Neutrophil (primary cell): ENCODE data around the gene ORMDL2.

Experiments
- H3K27ac ChIP-seq: fragments of 200-600 bp; sonication (generic); 2 replicates; pipeline ENCODE4 v1.5.1; 2016; ENCODE audit warnings: mild to moderate bottlenecking, moderate library complexity
- H3K27me3 ChIP-seq: fragments of 200-600 bp; sonication (generic); 2 replicates; pipeline ENCODE4 v1.6.0; 2016; ENCODE audit warnings: mild to moderate bottlenecking
- H3K36me3 ChIP-seq: fragments of 200-600 bp; sonication (generic); 2 replicates; pipeline ENCODE4 v1.5.1; 2017
- H3K4me1 ChIP-seq, 2 experiments: fragments of 200-600 bp in 1 of 2; sonication (generic) in 1 of 2; 1 replicate in 1 of 2; 2 replicates in 1 of 2; pipeline versions ENCODE4 v1.5.1 to v1.6.1; 2013 to 2016; ENCODE audit warnings: low read depth in 1 of 2, low read length in 1 of 2, mild to moderate bottlenecking in 1 of 2, moderate library complexity in 1 of 2; ENCODE audit not compliant: control insufficient read depth in 1 of 2, insufficient read depth in 1 of 2
- H3K4me3 ChIP-seq, 2 experiments: fragments of 200-600 bp in 1 of 2; sonication (generic) in 1 of 2; 1 replicate in 1 of 2; 2 replicates in 1 of 2; pipeline ENCODE4 v1.5.1; 2013 to 2016; ENCODE audit warnings: low read depth in 1 of 2, low read length in 1 of 2, mild to moderate bottlenecking in 1 of 2, moderate library complexity in 1 of 2
- H3K9me3 ChIP-seq: fragments of 200-600 bp; sonication (generic); 2 replicates; pipeline ENCODE4 v1.5.1; 2016
- TF ChIP-seq, protein P1 (sequence below): fragments of 200-600 bp; sonication (generic); IDR thresholded peaks from 2 replicates; pipeline ENCODE4 v1.5.1; 2016; ENCODE audit warnings: antibody characterized with exemption

The ORMDL2 gene

DNA sequence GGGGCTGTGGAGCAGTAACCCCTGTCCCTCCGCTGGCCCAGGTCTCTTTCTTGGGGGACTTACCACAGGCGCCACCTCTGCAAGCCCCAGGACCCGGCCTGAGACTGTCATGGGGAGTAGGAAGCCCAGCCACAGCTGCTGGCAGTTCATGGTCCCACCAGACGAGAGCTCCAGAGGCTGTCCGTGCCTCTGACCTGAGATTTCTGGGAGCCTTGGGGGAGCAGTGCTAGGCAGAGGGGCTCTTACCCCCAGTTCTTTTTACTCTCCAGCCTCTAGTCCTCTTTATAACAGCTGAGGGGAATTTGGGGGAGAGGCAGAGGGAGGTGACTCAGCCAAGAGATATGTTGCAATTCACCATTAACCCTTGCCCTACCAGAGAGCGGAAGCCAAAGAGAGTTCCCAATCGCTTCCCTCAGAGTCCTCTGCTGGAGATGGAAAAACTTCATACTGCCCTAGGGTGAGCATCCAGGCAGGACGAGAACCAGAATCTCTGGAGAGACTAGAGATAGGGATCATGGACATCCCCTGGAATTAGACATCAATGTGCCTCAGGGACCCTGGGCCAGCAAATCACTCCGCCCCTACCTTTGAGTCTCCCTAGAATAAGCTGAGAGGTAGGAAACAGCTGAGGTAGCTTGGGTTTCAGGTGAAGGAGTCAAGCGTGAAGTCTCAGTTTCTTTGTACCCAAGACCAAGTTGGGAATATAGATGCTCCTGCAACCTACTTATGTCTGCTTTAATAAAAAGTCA, 25.0 kb downstream of the ORMDL2 start, which contains the start of gene MMP19:
Gene MMP19 (minus strand): TSS at position 256 of the 749 bp plus-strand sequence. CDS start 106 bp downstream, at position 150.
- Histone ChIP-seq H3K9me3 (no peaks in the 10 kb centered on the region), H3K27ac (no peak within 1 kb of the TSS), H3K27me3 (no peaks in the 10 kb centered on the region), H3K36me3 (no peaks in the 10 kb centered on the region), H3K4me3 (no peak within 1 kb of the TSS), H3K4me1 (no peaks in the 10 kb centered on the region)
- TF ChIP-seq, protein P1, sequence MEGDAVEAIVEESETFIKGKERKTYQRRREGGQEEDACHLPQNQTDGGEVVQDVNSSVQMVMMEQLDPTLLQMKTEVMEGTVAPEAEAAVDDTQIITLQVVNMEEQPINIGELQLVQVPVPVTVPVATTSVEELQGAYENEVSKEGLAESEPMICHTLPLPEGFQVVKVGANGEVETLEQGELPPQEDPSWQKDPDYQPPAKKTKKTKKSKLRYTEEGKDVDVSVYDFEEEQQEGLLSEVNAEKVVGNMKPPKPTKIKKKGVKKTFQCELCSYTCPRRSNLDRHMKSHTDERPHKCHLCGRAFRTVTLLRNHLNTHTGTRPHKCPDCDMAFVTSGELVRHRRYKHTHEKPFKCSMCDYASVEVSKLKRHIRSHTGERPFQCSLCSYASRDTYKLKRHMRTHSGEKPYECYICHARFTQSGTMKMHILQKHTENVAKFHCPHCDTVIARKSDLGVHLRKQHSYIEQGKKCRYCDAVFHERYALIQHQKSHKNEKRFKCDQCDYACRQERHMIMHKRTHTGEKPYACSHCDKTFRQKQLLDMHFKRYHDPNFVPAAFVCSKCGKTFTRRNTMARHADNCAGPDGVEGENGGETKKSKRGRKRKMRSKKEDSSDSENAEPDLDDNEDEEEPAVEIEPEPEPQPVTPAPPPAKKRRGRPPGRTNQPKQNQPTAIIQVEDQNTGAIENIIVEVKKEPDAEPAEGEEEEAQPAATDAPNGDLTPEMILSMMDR, result no peak

DNA sequence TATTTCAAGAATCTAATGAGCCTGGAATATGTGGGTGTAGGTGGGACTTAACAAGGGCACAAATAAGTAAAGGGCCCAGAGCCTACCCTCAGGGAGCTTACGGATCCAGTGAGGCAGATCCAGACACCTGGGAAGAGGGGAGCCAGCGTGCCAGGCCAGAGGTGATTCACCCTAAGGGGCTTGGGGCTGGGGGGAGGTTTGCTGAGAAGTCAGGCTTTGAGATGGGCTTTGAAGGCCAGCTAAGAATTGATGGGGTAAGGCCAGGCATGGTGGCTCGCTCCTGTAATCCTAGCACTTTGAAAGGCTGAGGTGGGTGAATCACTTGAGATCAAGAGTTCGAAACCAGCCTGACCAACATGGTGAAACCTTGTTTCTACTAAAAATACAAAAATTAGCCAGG, 25.6 kb downstream of the ORMDL2 start:
- no peak overlapping the region for H3K27ac ChIP-seq
- no peak overlapping the region for H3K4me3 ChIP-seq
- TF ChIP-seq, protein P1, result no peak
- H3K36me3 ChIP-seq, result no peaks in the 10 kb centered on the region
- H3K4me1 ChIP-seq, result no peaks in the 10 kb centered on the region
- H3K27me3 ChIP-seq, result no peaks in the 10 kb centered on the region
- no peaks in the 10 kb centered on the region for H3K9me3 ChIP-seq

DNA sequence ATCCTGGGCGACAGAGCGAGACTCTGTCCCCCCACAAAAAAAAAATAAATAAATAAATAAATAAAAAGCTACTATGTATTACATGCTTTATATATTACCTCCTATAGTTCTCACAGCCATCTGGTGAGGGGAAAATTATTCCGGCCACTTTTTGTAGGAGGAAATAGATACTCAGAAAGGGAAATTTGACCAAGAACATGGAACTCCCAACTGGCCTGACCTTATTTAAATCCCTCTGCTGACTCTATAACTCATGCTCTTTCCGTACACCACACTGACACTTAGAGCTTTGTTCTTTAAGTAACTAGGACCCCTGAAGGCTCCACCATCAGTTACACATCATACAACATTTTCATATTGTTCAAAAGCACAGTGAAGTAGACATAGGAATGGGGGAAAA, 27.1 kb downstream of the ORMDL2 start:
- no peaks in the 10 kb centered on the region for H3K9me3 ChIP-seq
- H3K4me3 ChIP-seq, result no peak overlapping the region
- TF ChIP-seq, protein P1, result no peak
- H3K4me1 ChIP-seq, result no peaks in the 10 kb centered on the region
- no peaks in the 10 kb centered on the region for H3K36me3 ChIP-seq
- no peak overlapping the region for H3K27ac ChIP-seq
- no peaks in the 10 kb centered on the region for H3K27me3 ChIP-seq

DNA sequence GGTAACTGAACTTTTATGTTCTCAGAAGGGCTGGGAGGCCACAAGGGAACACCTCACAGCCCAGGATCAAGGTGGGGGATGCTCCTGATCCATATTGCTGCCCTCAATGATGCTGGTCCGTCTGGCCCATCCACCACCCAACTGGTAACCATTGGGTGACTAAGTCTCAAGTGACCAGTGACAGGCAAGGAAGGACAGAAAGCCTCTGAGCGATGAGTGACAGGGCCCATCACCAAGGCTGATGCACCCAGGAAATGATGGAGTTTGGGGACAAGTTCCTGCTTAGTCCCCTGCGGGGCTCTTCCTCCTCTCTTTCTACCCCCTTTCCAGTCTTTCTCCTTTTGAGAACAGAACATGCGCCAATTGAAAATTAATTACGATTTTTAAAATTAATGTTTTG, 27.5 kb downstream of the ORMDL2 start:
- no peaks in the 10 kb centered on the region for H3K4me1 ChIP-seq
- no peak overlapping the region for H3K4me3 ChIP-seq
- TF ChIP-seq, protein P1, result no peak
- no peaks in the 10 kb centered on the region for H3K36me3 ChIP-seq
- H3K9me3 ChIP-seq, result no peaks in the 10 kb centered on the region
- H3K27ac ChIP-seq, result no peak overlapping the region
- H3K27me3 ChIP-seq, result no peaks in the 10 kb centered on the region

DNA sequence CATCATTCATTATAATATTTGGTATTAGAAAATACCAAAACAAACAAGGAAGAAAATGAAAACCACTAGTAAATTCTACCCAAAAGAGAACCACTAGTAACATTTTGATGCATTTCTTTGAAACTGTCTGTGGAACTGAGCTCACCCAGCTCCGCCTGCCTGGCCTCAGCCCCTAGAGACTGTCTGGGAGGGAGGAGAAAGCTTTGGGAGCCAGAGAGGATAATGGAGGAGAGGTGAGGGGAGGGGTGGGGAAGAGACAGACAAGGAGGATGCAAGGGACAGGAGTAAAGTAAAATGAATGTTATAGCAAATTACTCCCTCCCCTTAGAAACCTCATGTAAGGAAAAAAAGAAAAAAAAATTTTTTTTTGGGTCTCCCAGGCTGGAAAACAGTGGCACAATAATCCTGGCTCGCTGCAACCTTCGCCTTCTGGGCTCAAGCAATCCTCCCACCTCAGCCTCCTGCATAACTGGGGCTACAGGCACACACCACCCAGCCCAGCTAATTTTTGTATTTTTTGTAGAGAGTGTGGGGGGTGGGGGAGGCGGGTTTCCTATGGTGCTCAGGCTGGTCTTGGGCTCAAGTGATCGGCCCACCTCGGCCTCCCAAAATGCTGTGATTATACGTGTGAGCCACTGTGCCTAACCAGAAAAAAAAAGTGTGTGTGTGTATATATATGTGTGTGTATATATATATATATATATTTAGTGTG, 28.1 kb downstream of the ORMDL2 start:
- TF ChIP-seq, protein P1, result no peak
- Histone ChIP-seq H3K27me3 (no peaks in the 10 kb centered on the region), H3K4me3 (no peak overlapping the region), H3K9me3 (no peaks in the 10 kb centered on the region), H3K27ac (no peak overlapping the region), H3K4me1 (no peaks in the 10 kb centered on the region), H3K36me3 (no peaks in the 10 kb centered on the region)
